ENCODE data around the gene DEPP1. TPM values are rescaled to one million over a fixed set of nuclear protein-coding genes. Genes with fewer than 3 reads are reported as not detected.
A peak's percentile ranks its signal among the peaks of the same experiment; 100 is the strongest.

The DEPP1 gene
- total and polyA plus RNA-seq, 2 of the 13 experiments (the other 11 are each of a cell fraction or from before 2014, with no cell fraction given): 14.8 to 270 TPM

DNA sequence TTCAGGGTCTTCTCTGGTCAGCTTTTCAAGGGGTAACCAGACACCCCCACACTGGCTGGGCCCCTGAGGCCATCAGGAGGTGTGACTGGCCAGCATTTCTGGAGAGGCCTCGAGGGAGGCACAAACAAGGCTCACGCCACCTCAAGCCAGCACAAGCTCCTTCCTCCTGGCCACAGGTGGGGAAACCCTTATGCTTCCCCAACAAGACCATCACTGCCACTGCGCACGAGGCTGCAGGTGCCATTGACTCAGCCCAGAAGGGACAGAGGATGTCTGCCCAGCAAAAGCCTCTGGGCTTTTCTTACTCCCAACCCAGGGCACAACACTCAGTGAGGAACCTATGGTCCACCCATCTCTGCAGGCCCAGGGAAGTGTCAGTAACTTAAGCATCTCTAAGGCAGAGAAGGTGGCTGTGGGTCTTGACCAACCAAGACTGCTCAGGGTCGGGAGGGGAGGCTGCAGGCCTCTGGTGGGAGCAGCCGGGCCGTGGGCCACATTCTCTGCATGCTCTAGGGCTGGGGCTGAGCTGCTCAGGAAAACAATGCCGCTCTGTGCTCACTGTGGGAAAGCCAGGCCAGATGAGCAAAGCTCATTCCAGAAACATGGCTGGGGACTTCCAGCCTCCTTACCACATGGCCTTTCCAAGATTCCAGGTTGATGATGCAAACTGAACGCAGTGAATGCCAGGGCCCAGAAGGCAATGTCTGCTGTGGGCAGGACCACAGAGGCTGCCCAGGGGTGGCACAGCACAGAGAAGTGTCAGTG lies 43.2 kb downstream of the DEPP1 start (continued):
- no peak for TF ChIP-seq ARHGAP35 (CRISPR knock-in tag; IDR thresholded peaks at IDR 0.05; ENCODE audit: borderline replicate concordance)
- TF ChIP-seq ELF3 (CRISPR knock-in tag; IDR thresholded peaks at IDR 0.05): peak; percentile 80
- no peak for TF ChIP-seq ZSCAN29 (CRISPR knock-in tag; conservative IDR thresholded peaks at IDR 0.05)
- TF ChIP-seq HBP1 (CRISPR knock-in tag; IDR thresholded peaks at IDR 0.05; ENCODE audit: low read depth): no peak
- no peak for TF ChIP-seq PAX8 (CRISPR knock-in tag; IDR thresholded peaks at IDR 0.05; ENCODE audit: borderline replicate concordance)
- TF ChIP-seq, protein P1, sequence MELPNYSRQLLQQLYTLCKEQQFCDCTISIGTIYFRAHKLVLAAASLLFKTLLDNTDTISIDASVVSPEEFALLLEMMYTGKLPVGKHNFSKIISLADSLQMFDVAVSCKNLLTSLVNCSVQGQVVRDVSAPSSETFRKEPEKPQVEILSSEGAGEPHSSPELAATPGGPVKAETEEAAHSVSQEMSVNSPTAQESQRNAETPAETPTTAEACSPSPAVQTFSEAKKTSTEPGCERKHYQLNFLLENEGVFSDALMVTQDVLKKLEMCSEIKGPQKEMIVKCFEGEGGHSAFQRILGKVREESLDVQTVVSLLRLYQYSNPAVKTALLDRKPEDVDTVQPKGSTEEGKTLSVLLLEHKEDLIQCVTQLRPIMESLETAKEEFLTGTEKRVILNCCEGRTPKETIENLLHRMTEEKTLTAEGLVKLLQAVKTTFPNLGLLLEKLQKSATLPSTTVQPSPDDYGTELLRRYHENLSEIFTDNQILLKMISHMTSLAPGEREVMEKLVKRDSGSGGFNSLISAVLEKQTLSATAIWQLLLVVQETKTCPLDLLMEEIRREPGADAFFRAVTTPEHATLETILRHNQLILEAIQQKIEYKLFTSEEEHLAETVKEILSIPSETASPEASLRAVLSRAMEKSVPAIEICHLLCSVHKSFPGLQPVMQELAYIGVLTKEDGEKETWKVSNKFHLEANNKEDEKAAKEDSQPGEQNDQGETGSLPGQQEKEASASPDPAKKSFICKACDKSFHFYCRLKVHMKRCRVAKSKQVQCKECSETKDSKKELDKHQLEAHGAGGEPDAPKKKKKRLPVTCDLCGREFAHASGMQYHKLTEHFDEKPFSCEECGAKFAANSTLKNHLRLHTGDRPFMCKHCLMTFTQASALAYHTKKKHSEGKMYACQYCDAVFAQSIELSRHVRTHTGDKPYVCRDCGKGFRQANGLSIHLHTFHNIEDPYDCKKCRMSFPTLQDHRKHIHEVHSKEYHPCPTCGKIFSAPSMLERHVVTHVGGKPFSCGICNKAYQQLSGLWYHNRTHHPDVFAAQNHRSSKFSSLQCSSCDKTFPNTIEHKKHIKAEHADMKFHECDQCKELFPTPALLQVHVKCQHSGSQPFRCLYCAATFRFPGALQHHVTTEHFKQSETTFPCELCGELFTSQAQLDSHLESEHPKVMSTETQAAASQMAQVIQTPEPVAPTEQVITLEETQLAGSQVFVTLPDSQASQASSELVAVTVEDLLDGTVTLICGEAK (IDR thresholded peaks at IDR 0.05): no peak
- TF ChIP-seq, protein P1 (CRISPR knock-in tag; IDR thresholded peaks at IDR 0.05): peak; percentile 85
- no peak; the same call in 1 of the 2 replicates for TF ChIP-seq WIZ (CRISPR knock-in tag; IDR thresholded peaks at IDR 0.05)
- no peak for TF ChIP-seq KDM5A (IDR thresholded peaks at IDR 0.05; ENCODE audit: borderline replicate concordance, low read length)
- TF ChIP-seq, protein P2, sequence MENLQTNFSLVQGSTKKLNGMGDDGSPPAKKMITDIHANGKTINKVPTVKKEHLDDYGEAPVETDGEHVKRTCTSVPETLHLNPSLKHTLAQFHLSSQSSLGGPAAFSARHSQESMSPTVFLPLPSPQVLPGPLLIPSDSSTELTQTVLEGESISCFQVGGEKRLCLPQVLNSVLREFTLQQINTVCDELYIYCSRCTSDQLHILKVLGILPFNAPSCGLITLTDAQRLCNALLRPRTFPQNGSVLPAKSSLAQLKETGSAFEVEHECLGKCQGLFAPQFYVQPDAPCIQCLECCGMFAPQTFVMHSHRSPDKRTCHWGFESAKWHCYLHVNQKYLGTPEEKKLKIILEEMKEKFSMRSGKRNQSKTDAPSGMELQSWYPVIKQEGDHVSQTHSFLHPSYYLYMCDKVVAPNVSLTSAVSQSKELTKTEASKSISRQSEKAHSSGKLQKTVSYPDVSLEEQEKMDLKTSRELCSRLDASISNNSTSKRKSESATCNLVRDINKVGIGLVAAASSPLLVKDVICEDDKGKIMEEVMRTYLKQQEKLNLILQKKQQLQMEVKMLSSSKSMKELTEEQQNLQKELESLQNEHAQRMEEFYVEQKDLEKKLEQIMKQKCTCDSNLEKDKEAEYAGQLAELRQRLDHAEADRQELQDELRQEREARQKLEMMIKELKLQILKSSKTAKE (CRISPR knock-in tag; IDR thresholded peaks at IDR 0.05; ENCODE audit: borderline replicate concordance): peak; percentile 67
- no peak for TF ChIP-seq NFRKB (IDR thresholded peaks at IDR 0.05)
- peak; percentile 91; the same call in 1 of the 2 replicates for TF ChIP-seq KLF11 (CRISPR knock-in tag; IDR thresholded peaks at IDR 0.05)
- TF ChIP-seq GPBP1L1 (CRISPR knock-in tag; IDR thresholded peaks at IDR 0.05): no peak
